NCI-H128 (cell line): Measurements from ENCODE around the gene PADI2.

Source experiments
- DNase-seq: peaks from one replicate; lab custom pipeline; 2025; ENCODE audit not compliant: unreplicated experiment; lab: John Stamatoyannopoulos, UW

PADI2 gene

GRCh38 chr1:17024721-17025120 is 94.5 kb downstream of the PADI2 start:
- no peak for DNase-seq

GRCh38 chr1:17023573-17023972 is 95.7 kb downstream of the PADI2 start:
- DNase-seq, result no peak

GRCh38 chr1:17023102-17023501 is 96.1 kb downstream of the PADI2 start:
- no peak for DNase-seq

- no peak for DNase-seq
Measured at GRCh38 chr1:17021896-17022295, 97.4 kb downstream of the PADI2 start.

GRCh38 chr1:17020502-17020901 is 98.7 kb downstream of the PADI2 start:
- no peak for DNase-seq

- DNase-seq, result no peak
Measured at GRCh38 chr1:17018849-17019248, 100.4 kb downstream of the PADI2 start.

GRCh38 chr1:17017435-17017834 is 101.8 kb downstream of the PADI2 start:
- no peak for DNase-seq
